ENCODE data around the gene ME2.
"Not testable (repeated sequence)": the region's sequence is repeated elsewhere in the genome, so short reads cannot be mapped to it uniquely, and the experiment has no call there.

Gene ME2

GRCh38 chr18:50878345-50879301 lies at the start of gene ME2:
ME2 (plus strand) TSS chr18:50879118; CDS start chr18:50895821, 16,703 bp downstream.
- DNase-seq (ENCODE audit: low read depth), result peak; percentile 80

GRCh38 chr18:50829644-50830043 lies 49.3 kb upstream of the ME2 start:
- no peak for DNase-seq (ENCODE audit: low read depth)

GRCh38 chr18:50830544-50830943 lies 48.4 kb upstream of the ME2 start:
- DNase-seq (ENCODE audit: low read depth), result no peak

GRCh38 chr18:50832754-50833153 lies 46.2 kb upstream of the ME2 start:
- no peak for DNase-seq (ENCODE audit: low read depth)

- not testable (repeated sequence) for DNase-seq (ENCODE audit: low read depth)
These were observed 45.4 kb upstream of the ME2 start for GRCh38 chr18:50833496-50833895.

- no peak for DNase-seq (ENCODE audit: low read depth)
These were observed 42.4 kb upstream of the ME2 start for GRCh38 chr18:50836521-50836957.

- DNase-seq (ENCODE audit: low read depth), result no peak
These were observed 39.6 kb upstream of the ME2 start for GRCh38 chr18:50839341-50839740.

GRCh38 chr18:50839996-50840395 lies 38.9 kb upstream of the ME2 start:
- DNase-seq (ENCODE audit: low read depth), result no peak

GRCh38 chr18:50842846-50843245 lies 36.1 kb upstream of the ME2 start:
- no peak for DNase-seq (ENCODE audit: low read depth)

- no peak for DNase-seq (ENCODE audit: low read depth)
These were observed 34.4 kb upstream of the ME2 start for GRCh38 chr18:50844554-50844953.

- no peak for DNase-seq (ENCODE audit: low read depth)
These were observed 34.0 kb upstream of the ME2 start for GRCh38 chr18:50844960-50845359.

- DNase-seq (ENCODE audit: low read depth), result no peak
These were observed 31.7 kb upstream of the ME2 start for GRCh38 chr18:50847192-50847591.

- no peak for DNase-seq (ENCODE audit: low read depth)
These were observed 30.8 kb upstream of the ME2 start for GRCh38 chr18:50848061-50848551.

GRCh38 chr18:50848991-50849390 lies 29.9 kb upstream of the ME2 start:
- no peak for DNase-seq (ENCODE audit: low read depth)

- DNase-seq (ENCODE audit: low read depth), result no peak
These were observed 29.5 kb upstream of the ME2 start for GRCh38 chr18:50849419-50849821.

- DNase-seq (ENCODE audit: low read depth), result no peak
These were observed 28.4 kb upstream of the ME2 start for GRCh38 chr18:50850307-50851065.

- DNase-seq (ENCODE audit: low read depth), result no peak
These were observed 25.1 kb upstream of the ME2 start for GRCh38 chr18:50853863-50854271.

GRCh38 chr18:50855976-50856757 lies 22.8 kb upstream of the ME2 start:
- no peak for DNase-seq (ENCODE audit: low read depth)

- not testable (repeated sequence) for DNase-seq (ENCODE audit: low read depth)
These were observed 21.8 kb upstream of the ME2 start for GRCh38 chr18:50857166-50857565.

GRCh38 chr18:50857694-50858093 lies 21.2 kb upstream of the ME2 start:
- DNase-seq (ENCODE audit: low read depth), result no peak

- no peak for DNase-seq (ENCODE audit: low read depth)
These were observed 18.9 kb upstream of the ME2 start for GRCh38 chr18:50859793-50860555.

All from T-helper 22 cell (primary cell).